Panc1 (cell line): Measurements from ENCODE around the gene VPS41.
A peak's percentile ranks its signal among the peaks of the same experiment; 100 is the strongest.

Experiments
- POLR2AphosphoS5 ChIP-seq: IDR thresholded peaks from 2 replicates; pipeline ENCODE4 v1.6.1; 2012; ENCODE audit warnings: mild to moderate bottlenecking, low read depth, low read length, moderate library complexity
- TF ChIP-seq, protein P1 (sequence below): fragments of 450-650 bp; IDR thresholded peaks from 2 replicates; pipeline ENCODE4 v1.5.1; 2017; ENCODE audit warnings: mild to moderate bottlenecking

DNA sequence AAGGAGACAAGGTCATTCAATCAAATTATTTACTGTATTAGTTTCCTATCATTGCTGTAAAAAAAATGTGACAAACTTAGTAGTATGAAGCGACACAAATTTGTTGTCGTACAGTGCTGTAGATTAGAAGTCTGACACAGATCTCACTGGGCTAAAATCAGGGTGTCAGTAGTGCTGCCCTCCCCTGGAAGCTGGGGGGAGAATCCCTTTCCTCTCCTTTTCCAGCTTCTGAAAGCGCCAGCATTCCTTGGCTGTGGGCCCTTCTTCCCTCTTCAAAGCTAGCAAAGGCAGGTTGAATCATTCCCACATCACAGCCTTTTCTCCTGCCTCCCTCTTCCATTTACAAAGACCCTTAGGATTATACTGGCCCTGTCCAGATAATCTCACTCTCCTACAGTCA, 28.0 kb downstream of the VPS41 start:
- TF ChIP-seq, protein P1, sequence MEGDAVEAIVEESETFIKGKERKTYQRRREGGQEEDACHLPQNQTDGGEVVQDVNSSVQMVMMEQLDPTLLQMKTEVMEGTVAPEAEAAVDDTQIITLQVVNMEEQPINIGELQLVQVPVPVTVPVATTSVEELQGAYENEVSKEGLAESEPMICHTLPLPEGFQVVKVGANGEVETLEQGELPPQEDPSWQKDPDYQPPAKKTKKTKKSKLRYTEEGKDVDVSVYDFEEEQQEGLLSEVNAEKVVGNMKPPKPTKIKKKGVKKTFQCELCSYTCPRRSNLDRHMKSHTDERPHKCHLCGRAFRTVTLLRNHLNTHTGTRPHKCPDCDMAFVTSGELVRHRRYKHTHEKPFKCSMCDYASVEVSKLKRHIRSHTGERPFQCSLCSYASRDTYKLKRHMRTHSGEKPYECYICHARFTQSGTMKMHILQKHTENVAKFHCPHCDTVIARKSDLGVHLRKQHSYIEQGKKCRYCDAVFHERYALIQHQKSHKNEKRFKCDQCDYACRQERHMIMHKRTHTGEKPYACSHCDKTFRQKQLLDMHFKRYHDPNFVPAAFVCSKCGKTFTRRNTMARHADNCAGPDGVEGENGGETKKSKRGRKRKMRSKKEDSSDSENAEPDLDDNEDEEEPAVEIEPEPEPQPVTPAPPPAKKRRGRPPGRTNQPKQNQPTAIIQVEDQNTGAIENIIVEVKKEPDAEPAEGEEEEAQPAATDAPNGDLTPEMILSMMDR: peak; percentile 30
- no peak for TF ChIP-seq POLR2AphosphoS5
